GM18499 (cell line): ENCODE results near the gene SYCE1L.
"Not testable (repeated sequence)": the region's sequence is repeated elsewhere in the genome, so short reads cannot be mapped to it uniquely, and the experiment has no call there.

Experiments used
- ATAC-seq: cut with Tn5 transposase; IDR thresholded peaks from one replicate; pipeline ENCODE4 v1.9.1; 2021; ENCODE audit warnings: moderate number of reproducible peaks; ENCODE audit not compliant: insufficient read depth, unreplicated experiment

Gene SYCE1L

GRCh38 chr16:77242471-77242870, 43.3 kb downstream of the SYCE1L start:
- not testable (repeated sequence) for ATAC-seq

- no peak for ATAC-seq
These were observed 46.9 kb downstream of the SYCE1L start for GRCh38 chr16:77246150-77246549.

GRCh38 chr16:77250400-77250799, 51.2 kb downstream of the SYCE1L start:
- no peak for ATAC-seq
